Naive B cell (primary cell): ENCODE results near the gene GBF1. TPM values are rescaled to one million over a fixed set of nuclear protein-coding genes. Genes with fewer than 3 reads are reported as not detected.

Source experiments
- ATAC-seq, 2 donors: fragments of 150-1000 bp; cut with Tn5 transposase; 2 replicates each; pipeline ENCODE4 v1.10.0; 2021; ENCODE audit warnings: low read depth in 2 of 2, mild to moderate bottlenecking in 2 of 2, moderate library complexity in 2 of 2
- DNase-seq: peaks from one replicate; pipeline ENCODE4 v3.0.0; 2022
- H3K27ac Mint-ChIP-seq, 6 donors: one replicate each; pipeline ENCODE4 v1.8.0; 2020 to 2022; ENCODE audit warnings: mild to moderate bottlenecking in 6 of 6, mixed read lengths in 6 of 6, moderate library complexity in 5 of 6, inconsistent platforms in 2 of 6
- H3K27me3 Mint-ChIP-seq, 3 donors: one replicate each; pipeline ENCODE4 v1.8.0; 2021 to 2022; ENCODE audit warnings: mixed read lengths in 3 of 3, mild to moderate bottlenecking in 1 of 3
- H3K36me3 Mint-ChIP-seq, 2 donors: one replicate each; pipeline ENCODE4 v1.8.0; 2020 to 2022; ENCODE audit warnings: mixed read lengths in 2 of 2, inconsistent platforms in 1 of 2, mild to moderate bottlenecking in 1 of 2
- H3K4me1 Mint-ChIP-seq, 3 donors: one replicate each; pipeline ENCODE4 v1.8.0; 2020 to 2022; ENCODE audit warnings: mixed read lengths in 3 of 3, inconsistent platforms in 1 of 3, mild to moderate bottlenecking in 1 of 3, moderate library complexity in 1 of 3
- H3K4me3 Mint-ChIP-seq, 8 donors: one replicate each; pipeline ENCODE4 v1.8.0; 2020 to 2022; ENCODE audit warnings: mild to moderate bottlenecking in 8 of 8, mixed read lengths in 8 of 8, moderate library complexity in 8 of 8, inconsistent platforms in 2 of 8
- H3K9me3 Mint-ChIP-seq, 7 donors: one replicate each; pipeline ENCODE4 v1.8.0; 2020 to 2022; ENCODE audit warnings: mixed read lengths in 7 of 7, mild to moderate bottlenecking in 5 of 7, inconsistent platforms in 2 of 7, moderate library complexity in 1 of 7
- polyA plus RNA-seq, 6 donors: library from polyadenylated mRNA; unstranded; fragments of 300-500 nt; fragmentation: Illumina TruSeq; gene quantifications; one replicate each; pipeline ENCODE4 v1.2.3, GENCODE V29; 2021; ENCODE audit warnings: low read depth in 6 of 6

GBF1 gene
- polyA plus RNA-seq, 6 donors from 2014 or later = 3.9 to 14.8 (median 6.2) TPM

DNA sequence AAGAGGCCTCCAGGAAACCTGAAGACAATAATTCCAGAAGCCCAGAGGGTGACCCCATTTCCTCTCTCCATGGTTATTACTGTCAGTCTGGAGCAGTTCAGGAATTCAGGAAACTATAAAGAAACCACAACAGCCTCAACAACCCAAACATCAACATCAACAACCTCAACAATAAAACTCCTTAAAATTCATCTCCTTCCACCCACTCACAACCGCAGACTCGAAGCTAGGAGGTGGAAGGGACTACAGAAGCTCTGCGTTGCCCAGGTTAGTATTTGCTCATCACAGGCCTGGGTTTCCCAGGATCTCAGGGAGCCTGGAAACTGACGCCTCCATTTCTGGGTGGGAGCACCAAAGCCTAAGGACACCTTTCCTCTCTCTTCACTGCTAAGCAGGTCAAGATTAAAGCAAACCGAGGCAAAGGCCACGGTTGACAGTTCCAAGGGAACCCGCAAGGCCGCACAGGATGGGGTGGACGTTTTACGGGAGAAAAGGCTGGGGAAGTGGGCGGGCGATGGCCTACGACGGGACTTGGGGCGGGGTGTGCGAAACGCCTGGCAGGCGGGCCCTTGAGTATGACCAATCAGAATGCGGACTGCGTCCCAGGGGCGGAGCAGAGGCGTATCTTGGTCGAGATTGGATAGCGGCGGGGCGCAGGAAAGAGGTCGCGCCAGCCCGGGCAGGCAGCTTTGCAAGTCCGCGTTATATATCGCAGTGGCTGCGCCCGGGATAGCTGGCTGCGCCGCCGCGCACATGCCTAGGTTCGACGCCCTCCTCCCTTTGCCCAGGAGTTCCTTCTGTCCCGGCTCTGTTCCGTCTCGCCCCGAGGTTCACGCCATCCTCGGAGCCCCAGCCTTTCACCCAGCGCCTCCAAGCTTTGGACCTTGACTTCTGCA, 19.4 kb upstream of the GBF1 start, which contains the start of gene ELOVL3:
Gene ELOVL3, plus strand, starts transcription at position 654 of the 896 bp plus-strand sequence. CDS start 250 bp downstream, outside the sequence.
- H3K27ac Mint-ChIP-seq = peak within 1 kb of the TSS in 3 of 6 donors; percentile 36 to 90 (median 69)
- H3K4me1 Mint-ChIP-seq = peaks cover 15 to 40% (median 27%) of the 10 kb centered on the region in 3 donors
- no peaks in the 10 kb centered on the region for H3K9me3 Mint-ChIP-seq
- peak; percentile 73 for DNase-seq
- H3K4me3 Mint-ChIP-seq = peak within 1 kb of the TSS; percentile 11 to 89 (median 79)
- H3K27me3 Mint-ChIP-seq = peaks cover 60 to 77% (median 61%) of the 10 kb centered on the region in 3 donors
- peak; percentile 79 to 84 for ATAC-seq
- no peaks in the 10 kb centered on the region for H3K36me3 Mint-ChIP-seq

- H3K27ac Mint-ChIP-seq = peak overlapping the region in 1 of 6 donors; percentile 36
- no peaks in the 10 kb centered on the region for H3K9me3 Mint-ChIP-seq
- H3K27me3 Mint-ChIP-seq = peaks cover 54 to 77% (median 55%) of the 10 kb centered on the region in 3 donors
- peak overlapping the region; percentile 11 to 89 (median 79) for H3K4me3 Mint-ChIP-seq
- ATAC-seq = no peak
- no peak for DNase-seq
- H3K36me3 Mint-ChIP-seq = no peaks in the 10 kb centered on the region
- peaks cover 19 to 46% (median 30%) of the 10 kb centered on the region in 3 donors for H3K4me1 Mint-ChIP-seq
These were observed 18.8 kb upstream of the GBF1 start for GRCh38 chr10:102226542-102226870.

DNA sequence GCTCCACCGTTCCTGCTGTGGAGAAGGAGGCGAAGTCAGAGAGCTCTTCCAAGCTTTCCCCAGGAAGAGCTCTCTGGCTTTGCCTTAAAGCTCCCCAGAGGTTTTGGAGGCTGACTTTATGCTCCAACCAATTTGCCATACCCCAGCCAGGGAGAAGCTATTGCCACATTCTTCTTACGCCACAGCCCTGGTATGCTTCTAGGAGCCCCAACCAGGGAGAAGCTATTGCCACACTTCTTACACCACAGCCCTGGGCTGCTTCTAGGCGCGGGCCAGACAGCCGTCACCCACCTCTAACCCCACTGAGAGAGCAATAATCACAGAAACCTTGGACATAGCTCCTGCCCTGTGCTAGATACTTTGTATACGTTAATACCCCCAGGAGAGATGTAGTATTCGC, 18.3 kb upstream of the GBF1 start:
- Mint-ChIP-seq H3K4me3 (peak overlapping the region in 4 of 8 donors; percentile 40 to 73 (median 54)), H3K27me3 (peaks cover 52 to 81% (median 57%) of the 10 kb centered on the region in 3 donors), H3K27ac (no peak overlapping the region), H3K4me1 (peaks cover 19 to 51% (median 33%) of the 10 kb centered on the region in 3 donors), H3K36me3 (no peaks in the 10 kb centered on the region), H3K9me3 (no peaks in the 10 kb centered on the region)
- ATAC-seq (no peak), DNase-seq (no peak)

GRCh38 chr10:102229810-102230263, 15.5 kb upstream of the GBF1 start:
- peak overlapping the region; percentile 76 to 91 (median 86) for H3K4me3 Mint-ChIP-seq
- peaks cover 46 to 89% (median 64%) of the 10 kb centered on the region in 3 donors for H3K27me3 Mint-ChIP-seq
- no peaks in the 10 kb centered on the region for H3K9me3 Mint-ChIP-seq

GRCh38 chr10:102230264-102230860, 15.0 kb upstream of the GBF1 start:
- Mint-ChIP-seq H3K4me1 (peaks cover 19 to 51% (median 33%) of the 10 kb centered on the region in 3 donors), H3K27me3 (peaks cover 49 to 92% (median 67%) of the 10 kb centered on the region in 3 donors), H3K27ac (no peak overlapping the region), H3K4me3 (peak overlapping the region; percentile 76 to 91 (median 86)), H3K9me3 (no peaks in the 10 kb centered on the region), H3K36me3 (no peaks in the 10 kb centered on the region)
- ATAC-seq (peak; percentile 21 to 23), DNase-seq (no peak)

More at GRCh38 chr10:102229810-102230263, 15.5 kb upstream of the GBF1 start:
- Mint-ChIP-seq H3K36me3 (no peaks in the 10 kb centered on the region), H3K4me1 (peaks cover 19 to 51% (median 33%) of the 10 kb centered on the region in 3 donors), H3K27ac (peak overlapping the region in 3 of 6 donors; percentile 13 to 65 (median 34))
- ATAC-seq (peak; percentile 64 to 70), DNase-seq (peak; percentile 81)

DNA sequence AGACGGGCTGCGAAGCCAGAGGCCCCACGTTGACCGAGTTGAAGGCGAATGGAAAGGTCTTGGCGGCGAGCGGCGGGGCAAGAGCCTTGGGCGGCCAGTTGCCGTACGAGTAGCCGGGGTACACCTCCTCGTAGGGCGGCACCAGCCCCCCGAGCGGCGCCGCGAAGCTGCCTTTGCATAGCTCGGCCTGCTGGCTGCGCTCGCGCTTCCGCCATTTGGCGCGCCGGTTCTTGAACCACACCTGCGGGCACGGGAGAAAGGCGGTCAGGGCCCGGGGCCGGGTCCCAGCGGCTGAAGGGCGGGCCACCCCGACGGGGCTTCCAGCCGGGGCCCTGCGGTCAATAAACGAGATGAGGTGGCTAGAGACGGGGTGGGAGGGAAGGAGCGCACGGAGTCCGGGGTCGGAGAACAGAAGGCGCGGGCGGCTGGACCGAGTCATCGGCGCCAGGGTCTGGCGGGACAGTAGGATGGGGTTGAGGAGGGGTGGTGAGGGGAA, 14.4 kb upstream of the GBF1 start:
- peak; percentile 47 for DNase-seq
- Mint-ChIP-seq H3K27me3 (peaks cover 53 to 93% (median 69%) of the 10 kb centered on the region in 3 donors), H3K4me3 (peak overlapping the region; percentile 76 to 88 (median 82)), H3K9me3 (no peaks in the 10 kb centered on the region), H3K4me1 (peaks cover 16 to 47% (median 28%) of the 10 kb centered on the region in 3 donors), H3K36me3 (no peaks in the 10 kb centered on the region), H3K27ac (peak overlapping the region in 1 of 6 donors; percentile 11)
- peak; percentile 33 to 35 for ATAC-seq

DNA sequence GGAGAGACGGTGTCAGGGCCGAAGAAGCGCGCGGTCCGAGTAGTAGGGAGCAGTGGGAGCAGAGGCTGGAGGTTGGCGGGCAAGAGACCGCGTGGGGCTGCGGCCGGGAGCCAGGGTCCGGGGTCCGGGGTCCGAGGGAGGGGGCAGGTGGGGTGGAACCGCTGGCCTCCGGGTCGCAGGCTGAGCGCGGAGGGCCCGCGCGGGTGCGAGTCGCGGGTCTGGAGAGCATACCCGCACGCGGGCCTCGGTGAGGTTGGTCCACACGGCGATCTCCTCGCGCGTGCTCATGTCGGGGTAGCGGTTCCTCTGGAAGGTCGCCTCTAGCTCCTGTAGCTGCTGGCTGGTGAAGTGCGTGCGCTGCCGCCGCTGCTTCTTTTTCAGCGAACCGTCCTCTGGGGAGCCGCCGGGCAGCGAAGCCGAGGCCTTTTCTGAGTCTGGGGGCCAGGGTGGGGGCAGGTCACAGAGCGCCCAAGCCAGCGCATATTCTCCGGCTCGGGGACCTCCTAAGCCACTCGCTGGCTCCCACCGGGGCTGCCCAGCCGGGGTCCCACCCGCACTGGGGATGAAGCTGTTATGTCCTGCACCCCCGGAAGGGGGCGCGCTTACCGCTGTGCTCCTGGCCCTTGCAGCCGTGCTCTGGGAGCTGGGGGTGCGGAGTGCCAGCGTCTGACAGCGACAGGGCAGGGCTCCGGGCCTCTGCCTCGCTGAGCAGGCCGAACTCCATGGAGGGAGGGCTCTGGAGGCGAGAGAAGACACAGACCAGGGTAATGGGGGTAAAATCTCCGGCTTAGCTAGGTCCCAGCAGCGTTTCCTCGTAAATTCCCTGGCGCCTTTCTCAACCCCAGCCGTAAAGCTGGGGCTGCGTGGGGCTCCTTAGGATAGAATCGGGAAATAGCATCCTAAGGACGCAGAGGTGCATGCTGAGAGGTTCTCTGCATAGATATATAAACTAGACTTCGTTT, 13.7 kb upstream of the GBF1 start:
- Mint-ChIP-seq H3K9me3 (no peaks in the 10 kb centered on the region), H3K4me3 (peak overlapping the region; percentile 76 to 88 (median 82)), H3K27me3 (peaks cover 48 to 93% (median 69%) of the 10 kb centered on the region in 3 donors), H3K36me3 (no peaks in the 10 kb centered on the region), H3K27ac (peak overlapping the region in 2 of 6 donors; percentile 21 to 22), H3K4me1 (peaks cover 9 to 40% (median 21%) of the 10 kb centered on the region in 3 donors)
- DNase-seq = peak; percentile 58
- peak; percentile 57 to 59 for ATAC-seq

DNA sequence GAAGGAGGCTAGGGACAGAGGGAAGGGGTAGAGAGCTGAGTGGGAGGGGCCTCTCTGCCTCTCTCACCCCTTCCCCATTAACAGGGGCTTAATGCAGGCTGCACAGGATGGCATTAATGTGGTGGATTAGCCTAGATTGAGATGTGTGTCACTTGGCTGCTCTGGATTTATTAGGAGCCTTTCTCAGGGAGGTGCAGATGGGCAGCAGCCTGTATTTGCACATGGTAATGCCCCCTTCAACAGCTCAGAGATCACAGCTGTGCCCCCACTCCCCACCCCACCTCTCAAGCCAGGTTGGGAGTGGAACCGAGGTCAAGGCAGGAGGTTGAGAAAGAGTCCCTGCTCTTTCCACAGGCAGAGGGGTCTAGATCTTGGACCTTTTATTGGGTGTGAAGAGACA, 11.3 kb upstream of the GBF1 start:
- peaks cover 4 to 25% (median 20%) of the 10 kb centered on the region in 3 donors for H3K4me1 Mint-ChIP-seq
- ATAC-seq (no peak), DNase-seq (no peak)
- H3K4me3 Mint-ChIP-seq = peak overlapping the region in 1 of 8 donors; percentile 2
- no peaks in the 10 kb centered on the region for H3K9me3 Mint-ChIP-seq
- no peak overlapping the region for H3K27ac Mint-ChIP-seq
- peaks cover 42 to 78% (median 53%) of the 10 kb centered on the region in 3 donors for H3K27me3 Mint-ChIP-seq
- no peaks in the 10 kb centered on the region for H3K36me3 Mint-ChIP-seq

GRCh38 chr10:102234888-102235597, 10.3 kb upstream of the GBF1 start:
- no peak overlapping the region for H3K4me3 Mint-ChIP-seq
- peaks cover 42 to 77% (median 46%) of the 10 kb centered on the region in 3 donors for H3K27me3 Mint-ChIP-seq
- H3K4me1 Mint-ChIP-seq = peaks cover 4 to 18% (median 12%) of the 10 kb centered on the region in 3 donors
- no peaks in the 10 kb centered on the region for H3K9me3 Mint-ChIP-seq
- ATAC-seq (no peak), DNase-seq (no peak)
- H3K36me3 Mint-ChIP-seq = no peaks in the 10 kb centered on the region
- no peak overlapping the region for H3K27ac Mint-ChIP-seq

DNA sequence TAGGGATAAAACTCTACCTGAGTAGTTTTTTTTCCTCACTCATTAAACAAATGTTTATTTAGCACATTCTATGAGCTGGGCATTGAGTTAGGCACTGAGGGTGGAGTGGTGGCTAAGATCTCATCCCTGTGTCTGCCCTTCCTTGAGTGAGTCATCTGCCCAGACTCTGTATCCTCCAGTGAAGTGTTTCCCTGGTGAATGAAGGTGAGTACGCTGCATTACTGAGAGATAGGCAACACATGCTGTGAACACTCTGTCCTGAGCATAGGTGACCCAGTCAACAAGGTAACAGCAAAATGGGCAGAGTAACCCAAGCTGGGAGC, 9.8 kb upstream of the GBF1 start:
- no peaks in the 10 kb centered on the region for H3K9me3 Mint-ChIP-seq
- peak overlapping the region in 1 of 6 donors; percentile 8 for H3K27ac Mint-ChIP-seq
- H3K27me3 Mint-ChIP-seq = peaks cover 42 to 77% (median 52%) of the 10 kb centered on the region in 3 donors
- H3K4me3 Mint-ChIP-seq = no peak overlapping the region
- no peak for ATAC-seq
- no peak for DNase-seq
- peaks cover 4 to 17% (median 12%) of the 10 kb centered on the region in 3 donors for H3K4me1 Mint-ChIP-seq
- no peaks in the 10 kb centered on the region for H3K36me3 Mint-ChIP-seq

DNA sequence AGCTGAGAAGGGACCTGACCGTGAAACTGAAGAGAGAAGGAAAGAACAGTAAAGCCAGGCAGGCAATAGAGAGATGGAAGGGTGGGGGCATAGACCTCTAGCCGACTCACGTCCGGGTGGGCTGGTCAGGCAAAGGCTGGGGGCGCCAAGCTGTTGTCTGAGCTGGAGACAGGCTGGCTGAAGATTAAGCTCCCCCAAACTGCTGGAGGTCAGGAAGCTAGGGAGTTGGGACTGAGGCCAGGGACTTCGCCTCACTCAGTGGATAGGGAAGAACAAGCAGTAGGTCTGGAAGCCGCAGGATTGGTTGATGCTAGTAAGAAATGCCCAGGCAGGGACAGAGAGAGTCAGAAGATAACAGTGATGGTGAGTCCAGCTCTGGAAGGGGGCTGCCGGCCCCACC, 9.3 kb upstream of the GBF1 start:
- H3K4me3 Mint-ChIP-seq = peak overlapping the region in 1 of 8 donors; percentile 29
- no peaks in the 10 kb centered on the region for H3K36me3 Mint-ChIP-seq
- H3K4me1 Mint-ChIP-seq = peaks cover 5 to 18% (median 11%) of the 10 kb centered on the region in 3 donors
- no peak for ATAC-seq
- H3K27me3 Mint-ChIP-seq = peaks cover 42 to 77% (median 56%) of the 10 kb centered on the region in 3 donors
- H3K27ac Mint-ChIP-seq = peak overlapping the region in 1 of 6 donors; percentile 2
- DNase-seq = no peak
- no peaks in the 10 kb centered on the region for H3K9me3 Mint-ChIP-seq
